Colon (tissue), 2 donors: ENCODE data around the gene LGALS9C.
A peak's percentile ranks its signal among the peaks of the same experiment; 100 is the strongest.
"Not testable (repeated sequence)": the region's sequence is repeated elsewhere in the genome, so short reads cannot be mapped to it uniquely, and the experiment has no call there.

Experiments
- FAIRE-seq: peaks from 2 replicates; lab custom pipeline; 2012; peaks lifted over from hg19 to GRCh38; lab: Jason Lieb, UNC
- donor health status: control.
- donor health status: control.

LGALS9C gene

GRCh38 chr17:18478977-18479595 is 2.5 kb downstream of the LGALS9C start:
- not testable (repeated sequence) for FAIRE-seq

- FAIRE-seq: peak; percentile 51
Observed at GRCh38 chr17:18481775-18482174, 5.2 kb downstream of the LGALS9C start.

- not testable (repeated sequence) for FAIRE-seq
Observed at GRCh38 chr17:18485936-18486464, 9.4 kb downstream of the LGALS9C start.

GRCh38 chr17:18487633-18488032 is 11.0 kb downstream of the LGALS9C start:
- not testable (repeated sequence) for FAIRE-seq

- FAIRE-seq: not testable (repeated sequence)
Observed at GRCh38 chr17:18488622-18489021, 12.0 kb downstream of the LGALS9C start.

GRCh38 chr17:18490016-18490415 is 13.4 kb downstream of the LGALS9C start:
- FAIRE-seq: not testable (repeated sequence)

- peak; percentile 90 for FAIRE-seq
Observed at GRCh38 chr17:18492712-18493480, 16.3 kb downstream of the LGALS9C start.

GRCh38 chr17:18494250-18494768 is 17.7 kb downstream of the LGALS9C start:
- FAIRE-seq: not testable (repeated sequence)

- FAIRE-seq: not testable (repeated sequence)
Observed at GRCh38 chr17:18497044-18497443, 20.5 kb downstream of the LGALS9C start.

GRCh38 chr17:18499100-18499499 is 22.5 kb downstream of the LGALS9C start:
- not testable (repeated sequence) for FAIRE-seq

- FAIRE-seq: not testable (repeated sequence)
Observed at GRCh38 chr17:18499756-18500155, 23.2 kb downstream of the LGALS9C start.

- FAIRE-seq: not testable (repeated sequence)
Observed at GRCh38 chr17:18500281-18500680, 23.7 kb downstream of the LGALS9C start.

GRCh38 chr17:18500816-18501215 is 24.2 kb downstream of the LGALS9C start:
- not testable (repeated sequence) for FAIRE-seq

- not testable (repeated sequence) for FAIRE-seq
Observed at GRCh38 chr17:18503221-18503620, 26.6 kb downstream of the LGALS9C start.

- not testable (repeated sequence) for FAIRE-seq
Observed at GRCh38 chr17:18507729-18508128, 31.1 kb downstream of the LGALS9C start.

GRCh38 chr17:18508667-18509066 is 32.1 kb downstream of the LGALS9C start:
- not testable (repeated sequence) for FAIRE-seq

- FAIRE-seq: not testable (repeated sequence)
Observed at GRCh38 chr17:18521100-18521499, 44.5 kb downstream of the LGALS9C start.

GRCh38 chr17:18525015-18525414 is 48.4 kb downstream of the LGALS9C start:
- FAIRE-seq: not testable (repeated sequence)

GRCh38 chr17:18526168-18526800 is 49.7 kb downstream of the LGALS9C start:
- not testable (repeated sequence) for FAIRE-seq

GRCh38 chr17:18527354-18527753 is 50.8 kb downstream of the LGALS9C start:
- not testable (repeated sequence) for FAIRE-seq

GRCh38 chr17:18528435-18528834 is 51.8 kb downstream of the LGALS9C start:
- FAIRE-seq: not testable (repeated sequence)

- not testable (repeated sequence) for FAIRE-seq
Observed at GRCh38 chr17:18528899-18529500, 52.4 kb downstream of the LGALS9C start.
